Right lobe of liver (tissue), 6 donors: ENCODE results near the gene ARL4D. TPM values are rescaled to one million over a fixed set of nuclear protein-coding genes. Genes with fewer than 3 reads are reported as not detected.

Experiments used
- ATAC-seq, 4 donors: fragments of 200-7000 bp; cut with Tn5 transposase; one replicate each; pipeline ENCODE4 v1.9.1; 2020; ENCODE audit warnings: mild to moderate bottlenecking in 4 of 4, moderate library complexity in 4 of 4
- DNase-seq, 3 donors: peaks; one replicate each; pipeline ENCODE4 v3.0.0-alpha.2; 2020
- H3K27ac ChIP-seq, 3 donors: fragments of 200-600 bp; one replicate each; pipeline ENCODE4 v1.8.0; 2022
- H3K27me3 ChIP-seq, 2 donors: fragments of 200-600 bp; one replicate each; pipeline ENCODE4 v1.8.0; 2022
- H3K36me3 ChIP-seq, 4 donors: fragments of 200-600 bp; sonication (generic) in 1 of 4; one replicate each; pipeline versions ENCODE4 v1.5.1 to v1.8.0; 2017 to 2022; ENCODE audit warnings: control low read depth in 1 of 4
- H3K4me1 ChIP-seq, 4 donors: fragments of 200-600 bp; sonication (generic) in 1 of 4; one replicate each; pipeline versions ENCODE4 v1.5.1 to v1.8.0; 2017 to 2022; ENCODE audit warnings: control low read depth in 1 of 4
- H3K4me3 ChIP-seq, 3 donors: fragments of 200-600 bp; one replicate each; pipeline ENCODE4 v1.8.0; 2022
- H3K9me3 ChIP-seq, 4 donors: fragments of 200-600 bp; sonication (generic) in 1 of 4; one replicate each; pipeline versions ENCODE4 v1.5.1 to v1.8.0; 2017 to 2022; ENCODE audit warnings: control low read depth in 1 of 4
- POLR2A ChIP-seq: fragments of 450-650 bp; IDR thresholded peaks from one replicate; pipeline ENCODE4 v1.6.1; 2017; ENCODE audit warnings: antibody characterized with exemption, mild to moderate bottlenecking
- WGBS: methylation state at CpG from one replicate; pipeline ENCODE4 v1.1.6; 2018; ENCODE audit warnings: low coverage, low lambda C conversion rate; ENCODE audit not compliant: insufficient coverage; ENCODE audit errors: missing lambda C conversion rate; 5-methylcytosine and 5-hydroxymethylcytosine counted together
- intact Hi-C, 2 donors: fragments of 100-400 bp; cut with DNase I; formaldehyde crosslinking; loops; one replicate each; pipeline versions ENCODE4 v1.11.2 to v1.14.1; 2022
- total RNA-seq, 6 experiments: library from RNA; depleted of rRNA in 2 of 6; stranded (reverse); fragments of >200 nt in 2 of 6; fragmentation: NEBNext Ultra II Directional in 3 of 6; extraction: Animal tissue kit (Norgen Biotek cat#: 25700) in 3 of 6; gene quantifications; one replicate each; pipeline versions ENCODE4 v1.1.0 to v1.2.4, GENCODE V29; 2016 to 2023
- TF ChIP-seq, protein P1 (sequence below), 4 donors: fragments of 200-600 bp in 3 of 4; fragments of 450-650 bp in 1 of 4; IDR thresholded peaks; one replicate each; pipeline versions ENCODE4 v1.5.1 to v1.8.0; 2016 to 2022; ENCODE audit warnings: antibody characterized with exemption in 4 of 4, mild to moderate bottlenecking in 2 of 4
- donor health status: DM: no; HTN: yes; CAD: no.
- donor health status: DM: no; HTN: no; CAD: no.
- donor health status: DM: no; HTN: no; CAD: no.
- donor health status: DM: no; HTN: yes; CAD: no.
- donor health status: DM: no; HTN: yes; CAD: no.

ARL4D gene
- total RNA-seq, 6 experiments from 2014 or later: 10.9 to 31.8 (median 13.2) TPM

DNA sequence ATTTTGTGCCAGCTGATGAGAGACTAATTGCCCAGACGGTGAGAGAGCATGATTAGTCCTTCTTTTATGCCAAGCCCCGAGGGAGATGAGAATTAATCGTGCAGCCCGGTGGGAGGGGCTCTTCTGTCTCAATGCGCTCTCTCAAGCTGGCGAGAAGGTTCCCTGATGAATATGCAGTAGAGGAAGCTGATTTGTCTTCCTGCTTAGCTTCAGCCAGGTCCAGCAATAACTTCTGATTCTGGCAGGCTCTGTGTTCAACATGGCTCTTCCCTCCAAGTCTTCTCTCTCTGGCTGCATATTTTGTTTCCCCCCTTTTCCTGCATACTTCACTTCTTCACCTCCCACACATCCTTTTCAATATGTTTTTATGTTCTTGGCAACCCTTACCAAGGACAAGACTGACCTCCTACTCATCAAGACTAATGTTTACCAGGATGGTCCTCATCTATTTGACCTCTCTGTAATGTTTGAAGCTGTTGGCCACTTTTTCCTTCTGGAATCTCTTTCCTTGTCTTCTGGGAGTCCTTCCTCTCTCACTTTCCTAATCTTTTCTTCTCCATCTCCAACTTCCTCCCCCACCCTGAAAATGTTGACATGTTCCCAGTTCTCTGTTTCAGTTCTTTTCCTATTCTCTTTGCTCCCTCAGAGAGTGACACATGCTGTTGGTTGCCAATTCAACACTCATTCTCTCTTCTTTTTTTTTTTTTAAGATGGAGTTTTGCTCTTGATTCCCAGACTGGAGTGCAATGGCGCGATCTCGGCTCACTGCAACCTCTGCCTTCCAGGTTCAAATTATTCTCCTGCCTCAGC, 33.1 kb downstream of the ARL4D start:
- DNase-seq (no peak), ATAC-seq (peak in 1 of 4 donors; percentile 38)
- 43% methylated on average over 3 of the region's 9 CpGs for whole genome bisulfite sequencing
- intact Hi-C loops: no loop called here
- no peak for TF ChIP-seq POLR2A
- TF ChIP-seq, protein P1, sequence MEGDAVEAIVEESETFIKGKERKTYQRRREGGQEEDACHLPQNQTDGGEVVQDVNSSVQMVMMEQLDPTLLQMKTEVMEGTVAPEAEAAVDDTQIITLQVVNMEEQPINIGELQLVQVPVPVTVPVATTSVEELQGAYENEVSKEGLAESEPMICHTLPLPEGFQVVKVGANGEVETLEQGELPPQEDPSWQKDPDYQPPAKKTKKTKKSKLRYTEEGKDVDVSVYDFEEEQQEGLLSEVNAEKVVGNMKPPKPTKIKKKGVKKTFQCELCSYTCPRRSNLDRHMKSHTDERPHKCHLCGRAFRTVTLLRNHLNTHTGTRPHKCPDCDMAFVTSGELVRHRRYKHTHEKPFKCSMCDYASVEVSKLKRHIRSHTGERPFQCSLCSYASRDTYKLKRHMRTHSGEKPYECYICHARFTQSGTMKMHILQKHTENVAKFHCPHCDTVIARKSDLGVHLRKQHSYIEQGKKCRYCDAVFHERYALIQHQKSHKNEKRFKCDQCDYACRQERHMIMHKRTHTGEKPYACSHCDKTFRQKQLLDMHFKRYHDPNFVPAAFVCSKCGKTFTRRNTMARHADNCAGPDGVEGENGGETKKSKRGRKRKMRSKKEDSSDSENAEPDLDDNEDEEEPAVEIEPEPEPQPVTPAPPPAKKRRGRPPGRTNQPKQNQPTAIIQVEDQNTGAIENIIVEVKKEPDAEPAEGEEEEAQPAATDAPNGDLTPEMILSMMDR (IDR thresholded peaks at IDR 0.05): no peak
- Histone ChIP-seq H3K4me1 (peaks cover 0 to 38% (median 3%) of the 10 kb centered on the region in 4 donors), H3K27me3 (no peaks in the 10 kb centered on the region), H3K36me3 (no peaks in the 10 kb centered on the region), H3K9me3 (no peaks in the 10 kb centered on the region), H3K27ac (no peak overlapping the region), H3K4me3 (no peak overlapping the region)

DNA sequence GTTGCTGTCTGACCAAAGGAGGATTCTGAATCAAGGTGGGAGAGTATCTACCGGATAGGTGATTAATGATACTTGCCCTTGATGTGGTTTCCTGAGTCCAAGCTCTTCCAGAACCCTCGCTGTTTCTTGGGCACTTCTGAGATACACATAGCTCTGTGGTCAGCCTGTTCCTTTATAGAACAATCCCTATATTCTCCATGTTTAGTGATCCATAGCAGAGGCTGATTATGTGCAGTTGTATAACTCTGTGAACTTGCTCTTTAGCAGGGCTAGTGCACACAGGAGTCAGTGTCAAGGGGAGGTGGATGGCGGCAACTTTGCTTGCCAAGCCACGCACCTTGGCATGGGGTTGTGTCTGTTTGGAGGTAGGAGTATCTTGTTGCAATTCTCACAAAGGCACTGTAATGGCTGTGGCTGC, 36.1 kb downstream of the ARL4D start:
- no peak for TF ChIP-seq POLR2A
- TF ChIP-seq, protein P1 (IDR thresholded peaks at IDR 0.05): no peak
- Histone ChIP-seq H3K27ac (no peak overlapping the region), H3K4me1 (peaks cover 0 to 27% (median 0%) of the 10 kb centered on the region in 4 donors), H3K9me3 (no peaks in the 10 kb centered on the region), H3K36me3 (no peaks in the 10 kb centered on the region), H3K27me3 (no peaks in the 10 kb centered on the region), H3K4me3 (no peak overlapping the region)
- DNase-seq (peak in 1 of 3 donors; percentile 66), ATAC-seq (peak in 3 of 4 donors; percentile 33 to 80 (median 43))
- 65% methylated on average over 2 of the region's 4 CpGs for WGBS
- intact Hi-C loops: no loop called here

DNA sequence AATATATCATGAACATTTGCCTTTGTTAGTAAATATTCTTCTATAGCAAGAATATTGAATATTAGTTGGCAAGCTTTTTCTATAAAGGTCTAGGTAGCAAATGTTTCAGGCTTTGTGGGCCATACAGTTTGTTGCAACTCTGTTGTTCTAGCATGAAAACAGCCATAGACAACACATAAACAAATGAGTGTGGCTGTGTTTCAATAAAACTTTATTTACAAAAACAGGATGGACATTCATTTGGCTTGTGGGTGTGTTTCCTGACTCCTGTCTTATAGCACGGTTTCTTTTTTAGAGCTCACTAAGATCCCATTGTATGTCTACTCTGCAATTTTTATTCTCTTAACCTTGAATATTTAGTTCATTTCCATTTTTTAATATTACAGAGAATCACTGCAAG, 39.0 kb downstream of the ARL4D start:
- 70% methylated on average over 1 of the region's 1 CpG for WGBS
- Histone ChIP-seq H3K27ac (no peak overlapping the region), H3K4me3 (no peak overlapping the region), H3K9me3 (no peaks in the 10 kb centered on the region), H3K4me1 (peaks cover 0 to 25% (median 0%) of the 10 kb centered on the region in 4 donors), H3K36me3 (no peaks in the 10 kb centered on the region), H3K27me3 (no peaks in the 10 kb centered on the region)
- no peak for DNase-seq
- intact Hi-C loops: no loop called here
- TF ChIP-seq, protein P1 (IDR thresholded peaks at IDR 0.05): no peak
- no peak for TF ChIP-seq POLR2A
- no peak for ATAC-seq

DNA sequence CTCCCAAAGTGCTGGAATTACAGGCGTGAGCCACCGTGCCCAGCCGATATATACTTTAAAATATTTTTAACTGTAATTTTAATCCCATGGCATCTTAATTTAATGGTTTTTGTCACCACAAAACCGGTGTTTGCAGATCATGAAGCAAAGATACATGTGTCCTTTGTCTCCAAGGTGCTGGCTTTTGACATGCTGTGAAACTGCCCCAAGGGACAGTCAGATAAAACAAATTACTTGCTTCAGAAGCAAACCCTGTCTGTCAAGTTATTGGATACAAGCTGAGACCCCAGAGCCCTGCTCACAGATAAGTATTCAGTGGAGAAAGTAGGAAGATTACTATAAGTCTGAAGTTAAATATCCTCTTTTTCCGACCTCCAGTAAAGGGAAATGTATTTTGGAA, 39.8 kb downstream of the ARL4D start:
- WGBS: 70% methylated on average over 3 of the region's 5 CpGs
- no peaks in the 10 kb centered on the region for H3K36me3 ChIP-seq
- DNase-seq (no peak), ATAC-seq (no peak)
- no peak overlapping the region for H3K4me3 ChIP-seq
- no peak overlapping the region for H3K27ac ChIP-seq
- TF ChIP-seq, protein P1 (IDR thresholded peaks at IDR 0.05): no peak
- TF ChIP-seq POLR2A: no peak
- no peaks in the 10 kb centered on the region for H3K9me3 ChIP-seq
- H3K4me1 ChIP-seq: peaks cover 0 to 25% (median 0%) of the 10 kb centered on the region in 4 donors
- intact Hi-C loops: no loop called here
- no peaks in the 10 kb centered on the region for H3K27me3 ChIP-seq
